ENCODE data around the gene NMNAT2. TPM values are rescaled to one million over a fixed set of nuclear protein-coding genes. Genes with fewer than 3 reads are reported as not detected.
"Not testable (repeated sequence)": the region's sequence is repeated elsewhere in the genome, so short reads cannot be mapped to it uniquely, and the experiment has no call there.

Gene NMNAT2
- total RNA-seq, 8 experiments from 2014 or later, result 0.25 to 68.9 (median 37.4) TPM

DNA sequence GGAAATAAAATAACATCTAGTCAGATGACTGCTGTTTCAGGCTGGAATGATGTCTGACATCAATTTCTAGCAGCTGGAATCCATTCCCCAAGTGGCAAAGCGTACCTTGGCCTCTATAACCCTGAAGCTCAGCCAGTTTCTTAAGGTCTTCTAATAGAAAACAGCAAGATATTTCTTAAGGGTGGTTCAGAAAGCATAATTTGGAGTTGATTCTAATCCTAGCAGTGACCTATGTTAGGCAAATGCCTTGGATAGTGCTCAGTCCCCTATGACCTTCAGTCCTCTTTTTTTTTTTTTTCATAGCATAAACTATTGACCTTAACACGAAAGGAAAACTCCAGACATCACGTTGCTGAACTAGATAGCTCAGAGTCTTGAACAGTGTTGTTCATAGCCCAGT is 175.6 kb downstream of the NMNAT2 start:
- Histone ChIP-seq H3K27ac (no peak overlapping the region), H3K4me3 (no peak overlapping the region), H3K4me1 (replicated peaks in 1 of 2) (peaks cover 2 to 4% of the 10 kb centered on the region in 2 donors)
- ATAC-seq (replicated peaks in 6 of 8), result no peak
- in situ Hi-C loops (cut with MboI; ENCODE audit: low pct_unique_long_range_greater_than_20kb in 2 of 9, low sequenced_read_pairs in 9 of 9, unreplicated experiment in 9 of 9), result loop anchor here in 1 of 9 experiments (25.0 kb wide), 1 partner anchor 280 kb away; the partner anchor contains the start of gene SHCBP1L
- 33 to 91% (median 73%) methylated on average over 1 to 3 of the region's 3 CpGs; no CpG with 5 or more reads in 1 of the 10 experiments for WGBS, 10 experiments

DNA sequence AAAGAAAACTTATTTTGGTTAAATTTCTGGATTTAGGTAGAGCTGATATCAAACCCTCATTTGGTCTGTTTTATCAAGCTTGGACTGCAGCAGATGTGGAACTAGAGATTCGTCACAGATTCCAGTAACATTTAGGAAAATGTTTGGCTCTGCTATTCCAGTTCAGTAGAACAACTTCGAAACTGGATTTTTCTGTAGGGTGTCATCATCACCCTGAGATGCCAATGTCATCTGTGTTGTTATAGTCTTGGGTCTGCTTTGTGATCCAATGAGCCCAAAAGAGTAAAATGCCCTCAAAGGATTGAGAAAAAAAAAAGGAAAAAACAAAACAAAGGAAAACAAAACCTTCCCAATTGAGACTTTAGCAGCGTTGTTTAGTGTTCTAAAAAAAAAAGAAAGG is 176.7 kb downstream of the NMNAT2 start:
- no peak overlapping the region for H3K27ac ChIP-seq
- no peak for ATAC-seq (replicated peaks in 6 of 8)
- no peak overlapping the region for H3K4me3 ChIP-seq
- in situ Hi-C loops (cut with MboI; ENCODE audit: low pct_unique_long_range_greater_than_20kb in 2 of 9, low sequenced_read_pairs in 9 of 9, unreplicated experiment in 9 of 9), result loop anchor here in 1 of 9 experiments (25.0 kb wide), 1 partner anchor 279 kb away; the partner anchor contains the start of gene SHCBP1L
- peaks cover 2 to 4% of the 10 kb centered on the region in 2 donors for H3K4me1 ChIP-seq (replicated peaks in 1 of 2)
- 8 to 95% (median 71%) methylated on average over 2 to 3 of the region's 3 CpGs for WGBS, 10 experiments

DNA sequence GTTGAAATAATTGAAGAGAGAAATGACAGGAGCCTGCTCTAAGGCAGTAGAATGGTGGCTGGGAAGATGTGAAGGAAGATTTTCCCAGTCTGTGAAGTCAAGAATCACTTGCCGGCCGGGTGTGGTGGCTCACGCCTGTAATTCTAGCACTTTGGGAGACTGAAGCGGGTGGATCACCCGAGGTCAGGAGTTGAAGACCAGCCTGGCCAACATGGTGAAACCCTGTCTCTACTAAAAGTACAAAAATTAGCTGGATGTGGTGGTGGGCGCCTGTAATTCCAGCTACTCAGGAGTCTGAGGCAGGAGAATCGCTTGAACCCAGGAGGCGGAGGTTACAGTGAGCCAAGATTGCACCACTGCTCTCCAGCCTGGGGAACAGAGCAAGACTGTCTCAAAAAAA is 177.3 kb downstream of the NMNAT2 start:
- 65 to 100% (median 93%) methylated on average over 2 to 8 of the region's 8 CpGs; no CpG with 5 or more reads in 1 of the 10 experiments for WGBS, 10 experiments
- ATAC-seq (replicated peaks in 6 of 8); H3K4me3 ChIP-seq; H3K4me1 ChIP-seq (replicated peaks in 1 of 2); H3K27ac ChIP-seq: not testable (repeated sequence)
- in situ Hi-C loops (cut with MboI; ENCODE audit: low pct_unique_long_range_greater_than_20kb in 2 of 9, low sequenced_read_pairs in 9 of 9, unreplicated experiment in 9 of 9), result loop anchor here in 1 of 9 experiments (25.0 kb wide), 1 partner anchor 279 kb away; the partner anchor contains the start of gene SHCBP1L

DNA sequence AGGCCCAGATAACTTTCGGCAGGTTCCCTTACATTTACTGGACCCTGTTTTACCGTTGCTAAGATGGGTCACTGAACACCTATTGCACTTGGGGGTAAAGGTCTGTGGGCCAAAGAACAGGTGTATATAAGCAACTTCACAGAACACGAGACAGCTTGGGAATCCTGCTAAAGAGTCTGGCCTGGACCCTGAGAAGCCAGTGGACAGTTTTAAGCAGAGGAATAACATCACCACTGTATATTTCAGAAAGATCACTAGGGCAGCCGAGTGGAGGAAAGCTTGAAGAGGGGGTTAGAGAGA is 177.7 kb downstream of the NMNAT2 start:
- Histone ChIP-seq H3K4me1 (replicated peaks in 1 of 2) (peaks cover under 1 to 3% of the 10 kb centered on the region in 2 donors), H3K27ac (no peak overlapping the region), H3K4me3 (no peak overlapping the region)
- 87 to 100% (median 95%) methylated on average over 1 to 4 of the region's 4 CpGs; no CpG with 5 or more reads in 2 of the 10 experiments for WGBS, 10 experiments
- no peak for ATAC-seq (replicated peaks in 6 of 8)
- in situ Hi-C loops (cut with MboI; ENCODE audit: low pct_unique_long_range_greater_than_20kb in 2 of 9, low sequenced_read_pairs in 9 of 9, unreplicated experiment in 9 of 9), result loop anchor here in 1 of 9 experiments (25.0 kb wide), 1 partner anchor 278 kb away; the partner anchor contains the start of gene SHCBP1L

DNA sequence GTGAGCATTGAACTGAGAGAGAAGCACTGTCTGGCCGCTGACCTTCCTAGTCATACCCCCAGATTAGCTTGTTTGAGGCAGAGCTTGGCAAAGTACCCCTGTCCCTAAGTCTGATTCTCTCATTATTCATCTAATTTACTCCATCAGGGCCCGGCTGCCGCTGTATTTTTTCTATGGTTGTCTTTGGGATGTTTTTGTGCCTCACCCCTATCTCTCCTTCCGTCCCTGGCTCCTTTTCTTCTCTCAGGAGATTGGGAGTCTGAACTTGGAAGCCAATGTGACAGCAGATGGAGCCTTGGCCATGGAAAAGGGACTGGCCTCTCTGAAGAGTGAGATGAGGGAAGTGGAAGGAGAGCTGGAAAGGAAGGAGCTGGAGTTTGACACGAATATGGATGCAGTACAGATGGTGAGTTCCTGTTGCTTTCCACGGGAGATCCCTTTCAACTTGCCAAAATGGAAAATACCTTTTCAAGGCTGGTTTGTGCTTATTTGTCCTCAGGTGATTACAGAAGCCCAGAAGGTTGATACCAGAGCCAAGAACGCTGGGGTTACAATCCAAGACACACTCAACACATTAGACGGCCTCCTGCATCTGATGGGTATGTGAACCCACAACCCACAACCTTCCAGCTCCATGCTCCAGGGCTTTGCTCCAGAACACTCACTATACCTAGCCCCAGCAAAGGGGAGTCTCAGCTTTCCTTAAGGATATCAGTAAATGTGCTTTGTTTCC is 178.2 kb downstream of the NMNAT2 start:
- Histone ChIP-seq H3K4me3 (no peak overlapping the region), H3K27ac (no peak overlapping the region), H3K4me1 (replicated peaks in 1 of 2) (no peaks in the 10 kb centered on the region)
- 17 to 93% (median 71%) methylated on average over 2 to 8 of the region's 8 CpGs; no CpG with 5 or more reads in 1 of the 10 experiments for WGBS, 10 experiments
- no peak for ATAC-seq (replicated peaks in 6 of 8)
- in situ Hi-C loops (cut with MboI; ENCODE audit: low pct_unique_long_range_greater_than_20kb in 2 of 9, low sequenced_read_pairs in 9 of 9, unreplicated experiment in 9 of 9), result loop anchor here in 1 of 9 experiments (25.0 kb wide), 1 partner anchor 278 kb away; the partner anchor contains the start of gene SHCBP1L

DNA sequence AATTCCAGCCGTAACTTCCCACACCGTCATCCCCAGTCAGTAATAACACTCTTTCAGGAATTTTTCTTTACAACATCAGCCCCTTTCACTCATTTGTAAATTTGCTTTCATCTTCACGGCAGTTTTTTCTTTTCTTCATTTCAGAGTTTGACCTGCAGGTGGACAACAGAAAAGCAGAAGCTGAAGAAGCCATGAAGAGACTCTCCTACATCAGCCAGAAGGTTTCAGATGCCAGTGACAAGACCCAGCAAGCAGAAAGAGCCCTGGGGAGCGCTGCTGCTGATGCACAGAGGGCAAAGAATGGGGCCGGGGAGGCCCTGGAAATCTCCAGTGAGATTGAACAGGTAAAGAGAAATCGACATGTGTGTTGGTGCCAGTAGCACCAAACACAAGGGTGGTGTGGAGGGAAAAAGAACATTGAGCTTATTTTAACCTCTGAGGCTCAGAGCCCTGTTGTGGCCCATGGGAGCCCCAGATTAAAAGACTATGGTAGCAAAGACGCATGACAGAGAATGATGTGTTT is 178.9 kb downstream of the NMNAT2 start:
- in situ Hi-C loops (cut with MboI; ENCODE audit: low pct_unique_long_range_greater_than_20kb in 2 of 9, low sequenced_read_pairs in 9 of 9, unreplicated experiment in 9 of 9), result loop anchor here in 1 of 9 experiments (25.0 kb wide), 1 partner anchor 277 kb away; the partner anchor contains the start of gene SHCBP1L

DNA sequence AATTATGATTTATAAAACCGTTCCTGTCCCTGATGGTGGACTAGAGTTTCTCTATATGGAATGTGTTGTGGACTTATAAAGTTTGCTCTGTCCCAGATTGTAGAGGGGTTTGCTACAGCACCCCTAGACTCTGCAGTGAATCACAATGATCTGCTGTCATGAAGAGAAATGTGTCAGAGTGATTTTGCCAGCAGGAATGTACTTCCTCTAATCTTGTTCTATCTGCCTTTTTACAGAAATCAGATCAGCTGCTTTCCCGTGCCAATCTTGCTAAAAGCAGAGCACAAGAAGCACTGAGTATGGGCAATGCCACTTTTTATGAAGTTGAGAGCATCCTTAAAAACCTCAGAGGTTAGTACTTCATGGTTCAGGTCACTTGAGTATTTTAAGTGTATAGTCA is 180.1 kb downstream of the NMNAT2 start:
- in situ Hi-C loops (cut with MboI; ENCODE audit: low pct_unique_long_range_greater_than_20kb in 2 of 9, low sequenced_read_pairs in 9 of 9, unreplicated experiment in 9 of 9), result loop anchor here in 1 of 9 experiments (25.0 kb wide), 1 partner anchor 276 kb away; the partner anchor contains the start of gene SHCBP1L
- Histone ChIP-seq H3K4me1 (replicated peaks in 1 of 2) (no peaks in the 10 kb centered on the region), H3K4me3 (no peak overlapping the region), H3K27ac (no peak overlapping the region)
- ATAC-seq (replicated peaks in 6 of 8), result no peak
- 29 to 100% (median 90%) methylated on average over 1 to 2 of the region's 2 CpGs; no CpG with 5 or more reads in 2 of the 10 experiments for WGBS, 10 experiments

More for the DNA sequence above, 178.9 kb downstream of the NMNAT2 start:
- Histone ChIP-seq H3K4me3 (no peak overlapping the region), H3K27ac (no peak overlapping the region), H3K4me1 (replicated peaks in 1 of 2) (no peaks in the 10 kb centered on the region)
- no peak for ATAC-seq (replicated peaks in 6 of 8)
- WGBS, 10 experiments, result 40 to 100% (median 81%) methylated on average over 2 to 7 of the region's 7 CpGs

DNA sequence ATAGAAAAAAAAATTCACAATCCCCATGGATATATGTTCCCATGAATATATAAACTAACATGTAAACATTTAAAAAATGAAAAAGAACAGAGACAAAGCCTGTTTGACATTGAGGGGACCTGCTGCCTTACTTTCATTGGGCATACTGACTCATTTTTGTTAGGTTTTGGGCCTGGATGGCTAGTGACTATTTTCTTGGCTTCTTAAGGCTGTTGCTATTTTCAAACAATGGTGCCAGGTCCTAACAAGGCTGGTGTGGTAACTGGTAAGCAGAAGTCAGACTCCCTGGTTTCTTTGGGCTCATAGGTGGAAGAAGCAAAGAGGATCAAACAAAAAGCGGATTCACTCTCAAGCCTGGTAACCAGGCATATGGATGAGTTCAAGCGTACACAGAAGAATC is 181.1 kb downstream of the NMNAT2 start:
- no peaks in the 10 kb centered on the region for H3K4me1 ChIP-seq (replicated peaks in 1 of 2)
- no peak overlapping the region for H3K4me3 ChIP-seq
- WGBS, 10 experiments, result 93 to 100% (median 100%) methylated on average over 1 to 2 of the region's 2 CpGs; no CpG with 5 or more reads in 1 of the 10 experiments
- no peak overlapping the region for H3K27ac ChIP-seq
- in situ Hi-C loops (cut with MboI; ENCODE audit: low pct_unique_long_range_greater_than_20kb in 2 of 9, low sequenced_read_pairs in 9 of 9, unreplicated experiment in 9 of 9), result loop anchor here in 1 of 9 experiments (25.0 kb wide), 1 partner anchor 275 kb away; the partner anchor contains the start of gene SHCBP1L
- ATAC-seq (replicated peaks in 6 of 8), result no peak

DNA sequence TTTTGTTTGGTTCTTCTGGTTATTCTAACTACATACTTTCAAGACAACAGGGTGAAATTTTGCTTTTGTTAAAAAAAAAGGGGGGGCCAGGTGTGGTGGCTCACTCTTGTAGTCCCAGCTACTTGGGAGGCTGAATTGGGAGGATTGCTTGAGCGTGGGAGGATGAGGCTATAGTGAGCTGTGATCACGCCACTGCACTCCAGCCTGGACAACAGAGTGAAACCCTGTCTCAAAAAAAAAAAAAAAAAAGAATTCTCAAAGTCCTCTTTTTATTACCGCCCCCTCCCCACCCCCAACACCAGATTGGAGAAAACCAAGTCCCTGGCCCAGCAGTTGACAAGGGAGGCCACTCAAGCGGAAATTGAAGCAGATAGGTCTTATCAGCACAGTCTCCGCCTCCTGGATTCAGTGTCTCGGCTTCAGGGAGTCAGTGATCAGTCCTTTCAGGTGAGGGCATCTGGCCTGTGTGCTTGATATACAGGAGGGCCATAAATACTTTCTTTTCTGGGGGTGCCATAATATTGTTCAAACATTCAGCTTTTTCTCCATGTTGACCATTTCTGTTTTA is 181.9 kb downstream of the NMNAT2 start:
- 73 to 100% (median 100%) methylated on average over 1 to 6 of the region's 6 CpGs; no CpG with 5 or more reads in 1 of the 10 experiments for WGBS, 10 experiments

DNA sequence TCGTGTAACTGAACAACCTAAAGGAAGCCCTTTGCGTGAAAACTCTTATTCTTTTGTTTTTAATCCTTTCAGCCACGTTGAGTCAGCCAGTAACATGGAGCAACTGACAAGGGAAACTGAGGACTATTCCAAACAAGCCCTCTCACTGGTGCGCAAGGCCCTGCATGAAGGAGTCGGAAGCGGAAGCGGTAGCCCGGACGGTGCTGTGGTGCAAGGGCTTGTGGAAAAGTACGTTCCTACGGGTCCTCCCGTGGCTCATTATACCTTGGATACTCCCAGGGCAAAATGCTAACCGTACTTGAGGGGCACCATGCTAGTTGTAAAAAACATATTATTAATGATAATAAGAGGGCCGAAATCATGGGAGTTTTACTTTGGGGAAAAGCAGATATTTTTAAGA is 182.7 kb downstream of the NMNAT2 start:
- Histone ChIP-seq H3K4me3 (no peak overlapping the region), H3K27ac (no peak overlapping the region), H3K4me1 (replicated peaks in 1 of 2) (peaks cover 0 to 3% of the 10 kb centered on the region in 2 donors)
- in situ Hi-C loops (cut with MboI; ENCODE audit: low pct_unique_long_range_greater_than_20kb in 2 of 9, low sequenced_read_pairs in 9 of 9, unreplicated experiment in 9 of 9), result loop anchor here in 1 of 9 experiments (25.0 kb wide), 1 partner anchor 273 kb away; the partner anchor contains the start of gene SHCBP1L
- 75 to 99% (median 93%) methylated on average over 1 to 14 of the region's 14 CpGs; no CpG with 5 or more reads in 2 of the 10 experiments for WGBS, 10 experiments
- no peak for ATAC-seq (replicated peaks in 6 of 8)

More for the DNA sequence above, 181.9 kb downstream of the NMNAT2 start:
- Histone ChIP-seq H3K4me3 (no peak overlapping the region), H3K27ac (no peak overlapping the region), H3K4me1 (replicated peaks in 1 of 2) (no peaks in the 10 kb centered on the region)
- in situ Hi-C loops (cut with MboI; ENCODE audit: low pct_unique_long_range_greater_than_20kb in 2 of 9, low sequenced_read_pairs in 9 of 9, unreplicated experiment in 9 of 9), result loop anchor here in 1 of 9 experiments (25.0 kb wide), 1 partner anchor 274 kb away; the partner anchor contains the start of gene SHCBP1L
- ATAC-seq (replicated peaks in 6 of 8), result no peak

DNA sequence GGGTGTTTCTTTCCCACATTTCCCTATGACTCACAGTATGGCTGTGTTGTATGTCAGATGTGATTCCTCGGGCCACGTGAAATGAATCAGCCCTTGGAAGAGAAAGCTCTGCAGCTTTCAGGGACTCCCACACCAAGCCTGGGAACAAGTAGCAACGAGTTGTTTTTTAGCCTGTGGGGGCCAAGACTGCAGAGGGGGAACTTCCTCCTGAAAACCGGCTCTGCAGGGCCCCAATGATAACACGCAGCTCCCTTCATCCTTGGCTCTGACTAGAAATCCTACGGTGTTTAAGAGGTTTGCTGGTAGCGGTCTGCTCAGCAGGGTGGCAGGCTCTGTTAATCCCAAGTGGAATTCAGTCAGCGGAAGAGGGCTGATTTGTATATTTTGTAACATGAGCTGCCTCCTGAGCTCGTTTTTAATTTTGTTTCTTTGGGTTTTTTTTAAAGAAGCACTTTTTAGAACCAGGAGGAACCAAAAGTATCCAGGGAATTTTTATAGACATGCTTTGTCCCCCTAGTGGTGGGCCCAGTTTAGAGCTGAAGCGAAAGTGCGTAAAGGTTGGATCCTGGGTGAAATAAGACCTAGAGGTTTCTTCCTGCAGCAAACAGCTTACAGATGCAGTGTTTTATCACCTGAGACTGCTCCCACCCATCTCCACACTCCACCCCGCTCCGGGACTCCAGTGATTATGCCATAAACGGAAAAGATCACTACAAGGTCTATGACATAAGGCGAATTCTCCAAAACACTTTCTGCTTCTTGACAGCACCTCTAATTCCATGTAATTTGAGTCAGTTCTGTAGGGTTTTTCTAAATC is 183.3 kb downstream of the NMNAT2 start:
- Histone ChIP-seq H3K4me3 (peak overlapping the region in 1 of 5 donors; percentile 1), H3K4me1 (replicated peaks in 1 of 2) (peaks cover 0 to 3% of the 10 kb centered on the region in 2 donors), H3K27ac (no peak overlapping the region)
- ATAC-seq (replicated peaks in 6 of 8), result peak; percentile 82 to 98 (median 92)
- in situ Hi-C loops (cut with MboI; ENCODE audit: low pct_unique_long_range_greater_than_20kb in 2 of 9, low sequenced_read_pairs in 9 of 9, unreplicated experiment in 9 of 9), result loop anchor here in 1 of 9 experiments (25.0 kb wide), 1 partner anchor 273 kb away; the partner anchor contains the start of gene SHCBP1L
- WGBS, 10 experiments, result 0 to 85% (median 35%) methylated on average over 1 to 13 of the region's 15 CpGs; no CpG with 5 or more reads in 1 of the 10 experiments

DNA sequence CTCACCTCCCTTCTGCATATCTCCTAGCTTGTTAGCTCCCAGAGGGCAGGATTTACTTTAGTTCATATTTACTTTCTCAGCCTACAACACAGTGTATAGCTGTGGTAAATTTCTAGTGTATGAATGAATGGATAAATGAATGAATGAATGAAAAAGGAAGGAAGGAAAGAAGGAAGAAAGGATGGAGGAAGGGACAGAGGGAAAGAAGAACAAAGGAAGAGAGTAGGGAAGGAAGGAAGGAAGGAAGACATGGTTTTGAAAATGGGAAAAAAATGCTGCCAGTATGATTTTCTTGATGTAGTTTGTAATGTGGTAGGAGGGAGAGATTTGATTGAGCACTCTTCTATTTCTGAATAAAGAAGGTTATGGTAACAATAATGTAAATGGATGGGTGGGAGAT is 185.1 kb downstream of the NMNAT2 start:
- H3K4me1 ChIP-seq (replicated peaks in 1 of 2), result peaks cover 0 to 3% of the 10 kb centered on the region in 2 donors
- in situ Hi-C loops (cut with MboI; ENCODE audit: low pct_unique_long_range_greater_than_20kb in 2 of 9, low sequenced_read_pairs in 9 of 9, unreplicated experiment in 9 of 9), result loop anchor here in 1 of 9 experiments (25.0 kb wide), 1 partner anchor 271 kb away; the partner anchor contains the start of gene SHCBP1L
- no peak for ATAC-seq (replicated peaks in 6 of 8)
- H3K27ac ChIP-seq, result no peak overlapping the region
- no peak overlapping the region for H3K4me3 ChIP-seq
